WTC11 (cell line): ENCODE results near the gene ADGRA1.

Source experiments
- CREM ChIP-seq: sonication (generic); formaldehyde crosslinking; IDR thresholded peaks from 2 replicates; pipeline ENCODE4 v1.8.1; 2022; ENCODE audit warnings: mild to moderate bottlenecking, missing genetic modification reagents, moderate library complexity
- NR2C2 ChIP-seq: sonication (generic); formaldehyde crosslinking; IDR thresholded peaks from 2 replicates; pipeline ENCODE4 v1.8.0; 2022; ENCODE audit warnings: mild to moderate bottlenecking, missing genetic modification reagents
- SMAD3 ChIP-seq: sonication (generic); formaldehyde crosslinking; IDR thresholded peaks from 2 replicates; pipeline ENCODE4 v1.8.0; 2022; ENCODE audit warnings: missing genetic modification reagents, mild to moderate bottlenecking, borderline replicate concordance
- TEAD4 ChIP-seq: sonication (generic); formaldehyde crosslinking; IDR thresholded peaks from 2 replicates; pipeline ENCODE4 v1.8.0; 2022; ENCODE audit warnings: mild to moderate bottlenecking, missing genetic modification reagents
- TP53 ChIP-seq: sonication (generic); formaldehyde crosslinking; IDR thresholded peaks from 2 replicates; pipeline ENCODE4 v1.8.1; 2023; ENCODE audit warnings: mild to moderate bottlenecking, missing genetic modification reagents
- TF ChIP-seq, protein P1 (sequence below): sonication (generic); formaldehyde crosslinking; conservative IDR thresholded peaks from 2 replicates; pipeline ENCODE4 v1.8.1; 2022; ENCODE audit warnings: mild to moderate bottlenecking, missing genetic modification reagents
- TF ChIP-seq, protein P2 (sequence below): sonication (generic); formaldehyde crosslinking; IDR thresholded peaks from 2 replicates; pipeline ENCODE4 v1.8.1; 2022; ENCODE audit warnings: low read depth, missing genetic modification reagents, borderline replicate concordance

DNA sequence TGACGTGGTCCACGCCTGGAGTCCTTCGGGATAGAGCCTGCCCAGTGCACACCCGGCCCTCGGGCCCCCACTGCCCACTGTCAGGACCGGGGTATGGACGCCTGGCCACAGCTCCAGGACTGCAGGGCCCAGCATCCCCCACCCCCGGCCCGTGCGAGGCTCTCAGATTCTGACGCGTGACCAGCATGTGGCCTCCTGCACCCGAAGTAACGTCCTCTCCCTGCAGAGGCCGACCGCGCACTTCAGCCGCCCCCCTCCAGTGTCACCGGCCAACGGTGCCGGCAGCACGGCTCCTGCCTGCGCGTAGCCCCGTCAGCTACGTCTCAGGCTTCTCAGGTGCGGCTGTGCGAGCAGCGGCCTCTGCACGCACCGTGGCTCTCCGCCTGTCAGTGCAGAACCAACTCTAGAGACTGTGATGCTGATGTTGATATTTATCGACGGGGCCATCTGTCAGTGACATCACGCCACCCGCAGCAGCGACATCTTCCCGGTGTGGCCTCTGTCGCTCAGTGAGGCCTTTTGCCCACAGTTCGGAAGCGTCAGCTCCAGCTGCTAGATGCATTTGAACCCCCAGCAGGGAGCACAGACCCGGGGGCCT, 40.1 kb upstream of the ADGRA1 start:
- TF ChIP-seq TEAD4 (CRISPR knock-in tag) (no peak), CREM (CRISPR knock-in tag) (no peak), TP53 (CRISPR knock-in tag) (no peak), NR2C2 (CRISPR knock-in tag) (no peak), SMAD3 (CRISPR knock-in tag) (no peak)
- TF ChIP-seq, protein P1, sequence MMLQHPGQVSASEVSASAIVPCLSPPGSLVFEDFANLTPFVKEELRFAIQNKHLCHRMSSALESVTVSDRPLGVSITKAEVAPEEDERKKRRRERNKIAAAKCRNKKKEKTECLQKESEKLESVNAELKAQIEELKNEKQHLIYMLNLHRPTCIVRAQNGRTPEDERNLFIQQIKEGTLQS, result no peak
- TF ChIP-seq, protein P2, sequence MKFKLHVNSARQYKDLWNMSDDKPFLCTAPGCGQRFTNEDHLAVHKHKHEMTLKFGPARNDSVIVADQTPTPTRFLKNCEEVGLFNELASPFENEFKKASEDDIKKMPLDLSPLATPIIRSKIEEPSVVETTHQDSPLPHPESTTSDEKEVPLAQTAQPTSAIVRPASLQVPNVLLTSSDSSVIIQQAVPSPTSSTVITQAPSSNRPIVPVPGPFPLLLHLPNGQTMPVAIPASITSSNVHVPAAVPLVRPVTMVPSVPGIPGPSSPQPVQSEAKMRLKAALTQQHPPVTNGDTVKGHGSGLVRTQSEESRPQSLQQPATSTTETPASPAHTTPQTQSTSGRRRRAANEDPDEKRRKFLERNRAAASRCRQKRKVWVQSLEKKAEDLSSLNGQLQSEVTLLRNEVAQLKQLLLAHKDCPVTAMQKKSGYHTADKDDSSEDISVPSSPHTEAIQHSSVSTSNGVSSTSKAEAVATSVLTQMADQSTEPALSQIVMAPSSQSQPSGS, result no peak
